Smooth muscle cell (in vitro differentiated cells): ENCODE measurements around the gene LGALS7. TPM values are rescaled to one million over a fixed set of nuclear protein-coding genes. Genes with fewer than 3 reads are reported as not detected.

Source experiments
- DNase-seq: peaks from one replicate; lab custom pipeline; 2025; ENCODE audit not compliant: unreplicated experiment; lab: John Stamatoyannopoulos, UW
- H2AFZ ChIP-seq: fragments of 200-600 bp; sonication (generic); 2 replicates; pipeline ENCODE4 v1.6.0; 2016; ENCODE audit warnings: antibody characterized with exemption, low read depth, mild to moderate bottlenecking
- H3F3A ChIP-seq: fragments of 200-600 bp; sonication (generic); 2 replicates; pipeline ENCODE4 v1.6.0; 2017; ENCODE audit warnings: antibody characterized with exemption, low read depth
- H3K27ac ChIP-seq: fragments of 200-600 bp; sonication (generic); 2 replicates; pipeline ENCODE4 v1.5.1; 2016; ENCODE audit warnings: low read depth, mild to moderate bottlenecking
- H3K27me3 ChIP-seq: fragments of 200-600 bp; sonication (generic); 2 replicates; pipeline ENCODE4 v1.6.1; 2016; ENCODE audit warnings: low read depth, mild to moderate bottlenecking
- H3K36me3 ChIP-seq: fragments of 200-600 bp; sonication (generic); 2 replicates; pipeline ENCODE4 v1.5.1; 2016; ENCODE audit warnings: low read depth
- H3K4me1 ChIP-seq: fragments of 200-600 bp; sonication (generic); 2 replicates; pipeline ENCODE4 v1.5.1; 2016; ENCODE audit warnings: low read depth
- H3K4me2 ChIP-seq: fragments of 200-600 bp; sonication (generic); 2 replicates; pipeline ENCODE4 v1.6.0; 2016; ENCODE audit warnings: mild to moderate bottlenecking
- H3K4me3 ChIP-seq: fragments of 200-600 bp; sonication (generic); 2 replicates; pipeline ENCODE4 v1.5.1; 2016; ENCODE audit warnings: mild to moderate bottlenecking
- H3K79me2 ChIP-seq: fragments of 200-600 bp; sonication (generic); 2 replicates; pipeline ENCODE4 v1.6.0; 2016; ENCODE audit warnings: low read depth, mild to moderate bottlenecking
- H3K9ac ChIP-seq: fragments of 200-600 bp; sonication (generic); 2 replicates; pipeline ENCODE4 v1.6.0; 2016; ENCODE audit warnings: low read depth
- H3K9me3 ChIP-seq: fragments of 200-600 bp; sonication (generic); replicated peaks from 2 replicates; pipeline ENCODE4 v1.5.1; 2016; ENCODE audit warnings: low read depth
- H4K20me1 ChIP-seq: fragments of 200-600 bp; sonication (generic); 2 replicates; pipeline ENCODE4 v1.6.0; 2016; ENCODE audit warnings: low read depth
- WGBS: methylation state at CpG from one replicate; pipeline ENCODE4 v1.1.7; 2016; ENCODE audit warnings: low lambda C conversion rate; 5-methylcytosine and 5-hydroxymethylcytosine counted together
- polyA plus RNA-seq: library from polyadenylated mRNA; unstranded; fragments of >200 nt; fragmentation: Nextera tagmentation; extraction: Ambion mirVana; gene quantifications from 2 replicates; pipeline ENCODE4 v1.2.1, GENCODE V29; 2016
- total RNA-seq: library from RNA; depleted of rRNA; stranded (reverse); fragments of >200 nt; gene quantifications from 2 replicates; pipeline ENCODE4 v1.2.3, GENCODE V29; 2014
- TF ChIP-seq, protein P1 (sequence below): fragments of 200-600 bp; sonication (generic); IDR thresholded peaks from 2 replicates; pipeline ENCODE4 v1.5.1; 2017; ENCODE audit warnings: borderline replicate concordance, mild to moderate bottlenecking, antibody characterized with exemption; ENCODE audit not compliant: insufficient read depth, poor library complexity, severe bottlenecking

Gene LGALS7
- total and polyA plus RNA-seq, 2 experiments from 2014 or later, result not detected

DNA sequence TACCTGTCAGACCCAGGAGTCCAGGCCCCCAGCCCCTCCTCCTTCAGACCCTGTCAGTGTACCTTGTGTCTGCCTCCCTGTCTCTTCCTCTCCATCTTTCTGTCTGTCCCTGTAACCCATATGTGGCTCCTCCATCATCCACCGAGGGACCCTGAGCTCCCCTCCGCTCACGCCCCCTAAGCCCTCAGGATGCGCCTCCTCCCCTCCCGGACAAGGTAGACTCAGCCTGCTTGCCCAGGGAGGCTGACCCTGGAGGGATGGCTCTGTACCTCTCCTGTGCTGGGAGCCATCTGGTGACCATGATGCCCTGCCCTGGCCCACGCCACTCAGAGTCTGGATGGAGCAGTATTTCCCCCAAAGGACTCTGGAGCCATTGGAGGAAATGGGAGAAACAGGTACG is 28.0 kb downstream of the LGALS7 start:
- no peak for DNase-seq
- 88% methylated on average over 7 of the region's 7 CpGs for WGBS
- H3K4me1 ChIP-seq, result no peaks in the 10 kb centered on the region

DNA sequence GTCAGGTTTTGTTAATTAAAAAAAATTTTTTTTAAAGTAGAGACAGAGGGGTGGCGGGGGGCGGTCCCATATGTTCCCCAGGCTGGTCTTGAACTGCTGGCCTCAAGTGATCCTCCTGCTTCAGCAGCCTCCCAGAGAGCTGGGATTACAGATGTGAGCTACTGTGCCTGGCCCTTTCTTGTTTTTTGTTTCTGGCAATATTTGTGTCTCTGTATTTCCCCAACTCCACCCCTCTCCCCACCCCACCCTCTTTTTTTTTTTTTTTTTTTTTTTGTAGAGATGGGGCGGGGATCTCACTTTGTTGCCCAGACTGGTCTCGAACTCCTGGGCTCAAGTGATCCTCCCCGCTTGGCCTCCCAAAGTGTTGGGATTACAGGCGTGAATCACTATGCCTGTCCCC is 28.4 kb downstream of the LGALS7 start:
- no peaks in the 10 kb centered on the region for H3K36me3 ChIP-seq
- H4K20me1 ChIP-seq, result no peaks in the 10 kb centered on the region
- 100% methylated on average over 2 of the region's 6 CpGs for WGBS
- no peaks in the 10 kb centered on the region for H3K4me1 ChIP-seq
- TF ChIP-seq, protein P1, sequence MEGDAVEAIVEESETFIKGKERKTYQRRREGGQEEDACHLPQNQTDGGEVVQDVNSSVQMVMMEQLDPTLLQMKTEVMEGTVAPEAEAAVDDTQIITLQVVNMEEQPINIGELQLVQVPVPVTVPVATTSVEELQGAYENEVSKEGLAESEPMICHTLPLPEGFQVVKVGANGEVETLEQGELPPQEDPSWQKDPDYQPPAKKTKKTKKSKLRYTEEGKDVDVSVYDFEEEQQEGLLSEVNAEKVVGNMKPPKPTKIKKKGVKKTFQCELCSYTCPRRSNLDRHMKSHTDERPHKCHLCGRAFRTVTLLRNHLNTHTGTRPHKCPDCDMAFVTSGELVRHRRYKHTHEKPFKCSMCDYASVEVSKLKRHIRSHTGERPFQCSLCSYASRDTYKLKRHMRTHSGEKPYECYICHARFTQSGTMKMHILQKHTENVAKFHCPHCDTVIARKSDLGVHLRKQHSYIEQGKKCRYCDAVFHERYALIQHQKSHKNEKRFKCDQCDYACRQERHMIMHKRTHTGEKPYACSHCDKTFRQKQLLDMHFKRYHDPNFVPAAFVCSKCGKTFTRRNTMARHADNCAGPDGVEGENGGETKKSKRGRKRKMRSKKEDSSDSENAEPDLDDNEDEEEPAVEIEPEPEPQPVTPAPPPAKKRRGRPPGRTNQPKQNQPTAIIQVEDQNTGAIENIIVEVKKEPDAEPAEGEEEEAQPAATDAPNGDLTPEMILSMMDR, result no peak
- H2AFZ ChIP-seq, result no peak overlapping the region
- no peak overlapping the region for H3K4me3 ChIP-seq
- H3K9me3 ChIP-seq, result no peaks in the 10 kb centered on the region
- no peaks in the 10 kb centered on the region for H3K27me3 ChIP-seq
- DNase-seq, result no peak
- no peak overlapping the region for H3K9ac ChIP-seq
- H3K4me2 ChIP-seq, result no peak overlapping the region
- no peak overlapping the region for H3K27ac ChIP-seq
- no peaks in the 10 kb centered on the region for H3F3A ChIP-seq
- no peaks in the 10 kb centered on the region for H3K79me2 ChIP-seq

More for the DNA sequence above, 28.0 kb downstream of the LGALS7 start:
- Histone ChIP-seq H3F3A (no peaks in the 10 kb centered on the region), H3K27me3 (no peaks in the 10 kb centered on the region), H3K9ac (no peak overlapping the region), H3K4me2 (no peak overlapping the region), H3K27ac (no peak overlapping the region), H3K79me2 (no peaks in the 10 kb centered on the region), H3K9me3 (no peaks in the 10 kb centered on the region), H4K20me1 (no peaks in the 10 kb centered on the region), H3K36me3 (no peaks in the 10 kb centered on the region), H3K4me3 (no peak overlapping the region), H2AFZ (no peak overlapping the region)
- TF ChIP-seq, protein P1, result no peak

DNA sequence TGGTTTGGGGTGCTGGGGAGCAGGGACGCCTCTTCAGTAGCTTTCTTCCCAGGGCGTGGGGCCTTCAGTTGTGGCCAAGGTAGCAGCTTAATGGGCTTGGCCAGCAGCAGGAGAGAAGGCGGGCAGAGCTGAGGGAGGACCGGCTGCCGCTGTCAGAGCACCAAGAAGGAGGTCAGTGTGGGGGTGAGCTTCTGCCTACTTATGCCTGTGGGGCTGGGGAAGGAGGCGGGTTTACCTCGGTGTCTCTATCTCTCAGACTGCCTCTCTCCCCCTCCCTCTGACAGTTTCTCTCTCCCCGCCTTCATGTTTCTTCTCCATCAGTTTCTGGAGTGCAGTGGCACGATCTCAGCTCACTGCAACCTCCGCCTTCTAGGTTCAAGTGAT is 29.0 kb downstream of the LGALS7 start, which contains the start of gene CAPN12:
Gene CAPN12 (minus strand): TSS at position 177 of the 384 bp plus-strand sequence. CDS start 309 bp downstream, outside the sequence.
- DNase-seq, result no peak
- H4K20me1 ChIP-seq, result no peaks in the 10 kb centered on the region
- H3K79me2 ChIP-seq, result no peaks in the 10 kb centered on the region
- no peak within 1 kb of the TSS for H3K4me2 ChIP-seq
- H3F3A ChIP-seq, result no peaks in the 10 kb centered on the region
- TF ChIP-seq, protein P1, result no peak
- no peaks in the 10 kb centered on the region for H3K27me3 ChIP-seq
- WGBS, result 87% methylated on average over 8 of the region's 10 CpGs
- no peak within 1 kb of the TSS for H3K4me3 ChIP-seq
- no peak within 1 kb of the TSS for H3K27ac ChIP-seq
- H3K4me1 ChIP-seq, result no peaks in the 10 kb centered on the region
- H2AFZ ChIP-seq, result no peak within 1 kb of the TSS
- no peaks in the 10 kb centered on the region for H3K9me3 ChIP-seq
- H3K36me3 ChIP-seq, result no peaks in the 10 kb centered on the region
- no peak within 1 kb of the TSS for H3K9ac ChIP-seq
